HG02759 (cell line): ENCODE data around the gene HAT1.

Experiments
- ATAC-seq: cut with Tn5 transposase; IDR thresholded peaks from one replicate; pipeline ENCODE4 v1.9.1; 2021; ENCODE audit warnings: mild to moderate bottlenecking, moderate library complexity; ENCODE audit not compliant: unreplicated experiment

The HAT1 gene

DNA sequence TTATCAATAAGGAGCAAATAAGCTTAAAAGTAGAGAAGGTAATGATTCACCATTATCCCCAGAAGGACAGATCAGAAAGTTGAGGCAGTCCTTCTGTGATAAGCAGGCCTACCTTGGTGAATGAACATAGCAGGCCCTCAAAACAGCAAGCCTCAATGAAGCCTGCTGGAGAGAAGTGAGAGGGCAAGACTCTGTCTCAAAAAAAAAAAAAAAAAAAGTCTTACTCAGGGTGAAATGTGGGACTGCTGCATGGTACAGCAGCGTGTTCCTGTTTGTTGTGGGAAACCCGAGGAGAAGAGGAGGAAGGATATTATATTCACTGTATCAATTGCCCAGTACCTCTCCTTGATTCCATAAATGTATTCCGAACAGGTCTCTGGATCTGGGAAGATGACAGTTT, 8.7 kb upstream of the HAT1 start:
- ATAC-seq = no peak

DNA sequence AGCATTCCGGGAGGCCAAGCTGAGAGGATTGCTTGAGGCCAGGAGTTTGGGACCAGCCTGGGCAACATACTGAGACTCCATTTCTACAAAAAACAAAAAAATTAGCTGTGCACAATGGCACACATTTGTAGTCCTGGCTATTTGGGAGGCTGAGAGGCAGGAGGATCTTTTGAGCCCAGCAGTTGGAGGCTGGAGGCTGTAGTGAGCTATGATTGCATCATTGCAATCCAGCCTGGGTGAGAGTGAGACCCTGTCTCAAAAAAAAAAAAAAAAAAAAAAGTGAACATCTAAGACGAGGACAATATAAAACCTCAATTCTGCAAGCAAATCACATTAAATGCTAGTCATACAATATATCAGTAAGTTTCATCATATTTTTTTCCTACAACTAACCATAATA, 2.8 kb upstream of the HAT1 start:
- no peak for ATAC-seq

GRCh38 chr2:171921970-171922229, 361 bp upstream of the HAT1 start:
- ATAC-seq = no peak

GRCh38 chr2:171923206-171923605, 945 bp downstream of the HAT1 start:
- ATAC-seq = no peak

- ATAC-seq = no peak
Observed at GRCh38 chr2:171924170-171924942, 2.1 kb downstream of the HAT1 start.

- ATAC-seq = no peak
Observed at GRCh38 chr2:171930385-171930784, 8.1 kb downstream of the HAT1 start.

- ATAC-seq = no peak
Observed at GRCh38 chr2:171939058-171939742, 16.9 kb downstream of the HAT1 start.

- ATAC-seq = no peak
Observed at GRCh38 chr2:171939743-171940071, 17.4 kb downstream of the HAT1 start.

DNA sequence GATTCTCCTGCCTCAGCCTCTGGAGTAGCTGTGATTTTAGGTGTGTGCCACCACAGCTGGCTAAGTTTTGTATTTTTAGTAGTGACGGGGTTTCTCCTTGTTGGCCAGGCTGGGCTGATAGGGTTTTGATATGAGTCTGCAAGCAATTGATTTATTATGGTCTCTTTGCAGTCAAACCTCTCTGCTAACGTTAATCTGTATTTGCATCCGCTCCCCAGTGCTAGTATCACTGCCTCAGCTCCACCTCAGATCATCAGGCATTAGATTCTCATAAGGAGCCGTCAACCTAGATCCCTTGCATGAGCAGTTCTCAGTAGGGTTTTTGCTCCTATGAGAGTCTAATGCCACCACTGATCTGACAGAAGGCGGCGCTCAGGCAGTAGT, 19.0 kb downstream of the HAT1 start:
- ATAC-seq = no peak

- ATAC-seq = no peak
Observed at GRCh38 chr2:171943869-171944268, 21.6 kb downstream of the HAT1 start.

- ATAC-seq = no peak
Observed at GRCh38 chr2:171952276-171952675, 30.0 kb downstream of the HAT1 start.

DNA sequence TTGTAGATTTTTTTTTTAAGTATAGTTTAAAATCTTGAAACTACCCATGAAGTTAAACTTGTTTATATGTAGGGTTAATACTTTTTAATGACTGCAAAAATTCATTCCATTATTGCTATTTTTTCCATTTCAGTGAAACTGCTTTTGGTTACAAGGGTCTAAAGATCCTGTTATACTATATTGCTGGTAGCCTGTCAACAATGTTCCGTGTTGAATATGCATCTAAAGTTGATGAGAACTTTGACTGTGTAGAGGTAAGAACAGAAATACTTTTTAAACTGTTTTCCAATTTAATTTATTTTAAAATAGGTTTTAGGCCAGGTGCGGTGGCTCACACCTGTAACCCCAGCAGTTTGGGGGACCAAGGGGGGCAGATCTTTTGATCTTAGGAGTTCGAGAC, 30.5 kb downstream of the HAT1 start:
- ATAC-seq = no peak

- ATAC-seq = no peak
Observed at GRCh38 chr2:171956135-171956825, 34.0 kb downstream of the HAT1 start.

DNA sequence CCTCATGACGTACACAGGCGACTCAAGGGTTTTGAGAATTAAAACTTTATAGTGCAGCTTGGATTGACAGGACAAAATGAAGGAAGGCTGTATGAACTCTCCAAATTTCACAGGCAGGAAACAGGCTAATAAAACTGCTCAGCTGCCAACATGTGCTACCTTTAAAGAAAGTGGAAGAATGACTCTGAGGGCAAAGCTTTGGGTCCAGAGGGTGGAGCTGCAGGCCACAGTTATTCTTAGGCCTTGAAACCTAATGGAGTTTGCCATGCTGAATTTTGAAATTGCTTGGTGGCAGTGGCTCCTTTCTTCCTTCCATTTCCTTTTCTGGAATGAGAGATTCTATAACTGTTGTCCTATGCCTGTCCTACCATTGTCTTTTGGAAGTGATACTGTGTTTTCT, 34.8 kb downstream of the HAT1 start:
- no peak for ATAC-seq

- no peak for ATAC-seq
Observed at GRCh38 chr2:171958475-171958874, 36.2 kb downstream of the HAT1 start.

GRCh38 chr2:171959998-171960397, 37.7 kb downstream of the HAT1 start:
- no peak for ATAC-seq

- ATAC-seq = no peak
Observed at GRCh38 chr2:171960570-171960969, 38.3 kb downstream of the HAT1 start.

GRCh38 chr2:171963198-171963597, 40.9 kb downstream of the HAT1 start:
- no peak for ATAC-seq

GRCh38 chr2:171964308-171964707, 42.0 kb downstream of the HAT1 start:
- no peak for ATAC-seq

- ATAC-seq = no peak
Observed at GRCh38 chr2:171965238-171965637, 43.0 kb downstream of the HAT1 start.

- ATAC-seq = no peak
Observed at GRCh38 chr2:171965661-171966060, 43.4 kb downstream of the HAT1 start.

DNA sequence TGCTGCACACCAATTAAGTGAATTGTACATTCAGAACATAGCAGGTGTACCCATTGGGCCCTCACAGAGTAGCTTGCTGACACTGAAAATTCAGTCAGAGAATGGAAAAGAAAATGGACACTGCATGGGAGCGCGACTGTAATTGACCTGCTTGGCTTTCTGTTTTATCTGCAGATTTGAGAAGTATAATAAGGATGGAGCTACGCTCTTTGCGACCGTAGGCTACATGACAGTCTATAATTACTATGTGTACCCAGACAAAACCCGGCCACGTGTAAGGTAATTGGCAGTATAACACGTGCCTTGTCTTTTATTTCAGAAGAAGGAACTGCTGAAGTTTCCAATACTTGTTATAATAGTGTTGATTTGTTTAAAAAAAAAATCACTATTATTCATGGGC, 44.0 kb downstream of the HAT1 start:
- no peak for ATAC-seq
